ENCODE measurements around the gene BCL2.

GRCh38 chr18:63326011-63326410 is 6.4 kb upstream of the BCL2 start:
- TF ChIP-seq CTCF (IDR thresholded peaks at IDR 0.05), result no peak
- no peak for TF ChIP-seq POLR2A (IDR thresholded peaks at IDR 0.05)

All from Peyer's patch (tissue), 4 donors.